Measurements from ENCODE around the gene BMPER. TPM values are rescaled to one million over a fixed set of nuclear protein-coding genes. Genes with fewer than 3 reads are reported as not detected.

Gene BMPER
- total RNA-seq, 1 experiment from 2014 or later = 0.50 TPM

- no peak overlapping the region for H2AFZ ChIP-seq
- CTCF ChIA-PET = no interaction called here
- no peak for DNase-seq
- no peaks in the 10 kb centered on the region for H3K9me3 ChIP-seq (ENCODE audit: insufficient read depth, low read depth)
- POLR2A ChIA-PET (ENCODE audit: unreplicated experiment) = no interaction called here
- H3K4me2 ChIP-seq = no peak overlapping the region
- BruUV-seq (replicated peaks) = no TSS peak
- no peaks in the 10 kb centered on the region for H3K36me3 ChIP-seq (ENCODE audit: low read depth)
- H3K27me3 ChIP-seq (ENCODE audit: insufficient read depth, low read depth) = peaks cover 36% of the 10 kb centered on the region
- no peak overlapping the region for H3K27ac ChIP-seq
- no peak overlapping the region for H3K4me3 ChIP-seq
- no peaks in the 10 kb centered on the region for H3K79me2 ChIP-seq (ENCODE audit: low read depth)
- no peaks in the 10 kb centered on the region for H4K20me1 ChIP-seq (ENCODE audit: insufficient read depth)
- H3F3A ChIP-seq (ENCODE audit: insufficient read depth, low read depth) = no peaks in the 10 kb centered on the region
- TF ChIP-seq EZH2 (IDR thresholded peaks at IDR 0.05; ENCODE audit: low read depth) (no peak), CTCF (conservative IDR thresholded peaks at IDR 0.05) (no peak)
- no peaks in the 10 kb centered on the region for H3K9me2 ChIP-seq (ENCODE audit: insufficient read depth)
- H3K4me1 ChIP-seq (replicated peaks; ENCODE audit: insufficient read depth) = no peaks in the 10 kb centered on the region
- intact Hi-C loops (cut with micrococcal nuclease; ENCODE audit: unreplicated experiment) = no loop called here
Measured at GRCh38 chr7:33926535-33926934, 21.2 kb downstream of the BMPER start.

- ChIA-PET POLR2A (ENCODE audit: unreplicated experiment) (interaction anchor here (0.8 kb wide), 1 partner anchor 20 kb away, joined by 3 read pairs; no protein-coding TSS in a partner anchor), CTCF (no interaction called here)
- H3K79me2 ChIP-seq (ENCODE audit: low read depth) = no peaks in the 10 kb centered on the region
- H3K9me2 ChIP-seq (ENCODE audit: insufficient read depth) = no peaks in the 10 kb centered on the region
- H3F3A ChIP-seq (ENCODE audit: insufficient read depth, low read depth) = no peaks in the 10 kb centered on the region
- peaks cover 29% of the 10 kb centered on the region for H3K27me3 ChIP-seq (ENCODE audit: insufficient read depth, low read depth)
- H3K4me2 ChIP-seq = no peak overlapping the region
- TF ChIP-seq CTCF (conservative IDR thresholded peaks at IDR 0.05) (no peak), EZH2 (IDR thresholded peaks at IDR 0.05; ENCODE audit: low read depth) (no peak)
- no peak overlapping the region for H3K27ac ChIP-seq
- H4K20me1 ChIP-seq (ENCODE audit: insufficient read depth) = no peaks in the 10 kb centered on the region
- no peaks in the 10 kb centered on the region for H3K9me3 ChIP-seq (ENCODE audit: insufficient read depth, low read depth)
- no peaks in the 10 kb centered on the region for H3K4me1 ChIP-seq (replicated peaks; ENCODE audit: insufficient read depth)
- DNase-seq = no peak
- no peaks in the 10 kb centered on the region for H3K36me3 ChIP-seq (ENCODE audit: low read depth)
- no TSS peak for BruUV-seq (replicated peaks)
- H2AFZ ChIP-seq = no peak overlapping the region
- H3K4me3 ChIP-seq = no peak overlapping the region
- intact Hi-C loops (cut with micrococcal nuclease; ENCODE audit: unreplicated experiment) = no loop called here
Measured at GRCh38 chr7:33928986-33929385, 23.6 kb downstream of the BMPER start.

- intact Hi-C loops (cut with micrococcal nuclease; ENCODE audit: unreplicated experiment) = loop anchor here (2.0 to 5.0 kb wide), 2 partner anchors 175 to 597 kb away; no protein-coding TSS in a partner anchor
- Histone ChIP-seq H3K27me3 (ENCODE audit: insufficient read depth, low read depth) (0 out of 2 replicates have a peak, but pooled peaks cover 9% of the 10 kb centered on the region), H3K27ac (no peak overlapping the region), H3K36me3 (ENCODE audit: low read depth) (no peaks in the 10 kb centered on the region), H4K20me1 (ENCODE audit: insufficient read depth) (no peaks in the 10 kb centered on the region), H3K4me2 (no peak overlapping the region), H3F3A (ENCODE audit: insufficient read depth, low read depth) (no peaks in the 10 kb centered on the region), H2AFZ (no peak overlapping the region), H3K4me3 (no peak overlapping the region), H3K9me2 (ENCODE audit: insufficient read depth) (no peaks in the 10 kb centered on the region), H3K9me3 (ENCODE audit: insufficient read depth, low read depth) (no peaks in the 10 kb centered on the region), H3K79me2 (ENCODE audit: low read depth) (no peaks in the 10 kb centered on the region), H3K4me1 (replicated peaks; ENCODE audit: insufficient read depth) (no peaks in the 10 kb centered on the region)
- ChIA-PET CTCF (interaction anchor here (0.5 to 1.4 kb wide), 4 partner anchors 10 to 690 kb away, joined by 4 to 6 read pairs (median 5); no protein-coding TSS in a partner anchor), POLR2A (ENCODE audit: unreplicated experiment) (interaction anchor here (0.7 kb wide), 1 partner anchor 73 kb away, joined by 3 read pairs; no protein-coding TSS in a partner anchor)
- TF ChIP-seq CTCF (conservative IDR thresholded peaks at IDR 0.05) (no peak), EZH2 (IDR thresholded peaks at IDR 0.05; ENCODE audit: low read depth) (no peak)
- DNase-seq = no peak
- BruUV-seq (replicated peaks) = no TSS peak
Measured at GRCh38 chr7:33932221-33932620, 26.9 kb downstream of the BMPER start.
